NCI-H82 (cell line): ENCODE data around the gene COL1A2.
A peak's percentile ranks its signal among the peaks of the same experiment; 100 is the strongest.

Source experiments
- DNase-seq: peaks from one replicate; lab custom pipeline; 2025; lab: John Stamatoyannopoulos, UW

The COL1A2 gene

DNA sequence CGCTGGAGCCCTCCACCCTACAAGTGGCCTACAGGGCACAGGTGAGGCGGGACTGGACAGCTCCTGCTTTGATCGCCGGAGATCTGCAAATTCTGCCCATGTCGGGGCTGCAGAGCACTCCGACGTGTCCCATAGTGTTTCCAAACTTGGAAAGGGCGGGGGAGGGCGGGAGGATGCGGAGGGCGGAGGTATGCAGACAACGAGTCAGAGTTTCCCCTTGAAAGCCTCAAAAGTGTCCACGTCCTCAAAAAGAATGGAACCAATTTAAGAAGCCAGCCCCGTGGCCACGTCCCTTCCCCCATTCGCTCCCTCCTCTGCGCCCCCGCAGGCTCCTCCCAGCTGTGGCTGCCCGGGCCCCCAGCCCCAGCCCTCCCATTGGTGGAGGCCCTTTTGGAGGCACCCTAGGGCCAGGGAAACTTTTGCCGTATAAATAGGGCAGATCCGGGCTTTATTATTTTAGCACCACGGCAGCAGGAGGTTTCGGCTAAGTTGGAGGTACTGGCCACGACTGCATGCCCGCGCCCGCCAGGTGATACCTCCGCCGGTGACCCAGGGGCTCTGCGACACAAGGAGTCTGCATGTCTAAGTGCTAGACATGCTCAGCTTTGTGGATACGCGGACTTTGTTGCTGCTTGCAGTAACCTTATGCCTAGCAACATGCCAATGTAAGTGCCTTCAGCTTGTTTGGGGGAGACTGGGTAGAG is at the start of gene COL1A2:
COL1A2 (plus strand) TSS at position 459 of the 704 bp plus-strand sequence; CDS start at position 596, 137 bp downstream.
- no peak for DNase-seq

DNA sequence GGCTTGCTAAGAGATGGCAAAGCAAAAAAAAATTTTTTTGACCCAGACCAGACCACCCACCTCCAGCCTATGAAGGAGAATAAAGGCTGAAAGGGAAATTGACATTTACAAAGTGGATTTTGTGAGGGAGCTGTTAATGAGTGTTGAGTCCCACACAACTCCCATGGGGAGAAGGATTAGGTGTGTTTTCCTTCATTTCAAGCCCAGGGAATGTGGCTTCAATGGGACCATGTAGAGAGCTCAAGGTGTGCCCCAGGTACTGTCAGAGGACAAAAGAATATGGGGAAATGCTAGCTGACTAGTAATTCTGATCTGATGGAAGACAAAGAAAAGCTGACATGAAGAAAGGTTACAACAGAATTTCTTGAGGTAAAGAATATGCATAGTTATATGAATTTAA is 48.8 kb upstream of the COL1A2 start:
- peak; percentile 25 for DNase-seq

DNA sequence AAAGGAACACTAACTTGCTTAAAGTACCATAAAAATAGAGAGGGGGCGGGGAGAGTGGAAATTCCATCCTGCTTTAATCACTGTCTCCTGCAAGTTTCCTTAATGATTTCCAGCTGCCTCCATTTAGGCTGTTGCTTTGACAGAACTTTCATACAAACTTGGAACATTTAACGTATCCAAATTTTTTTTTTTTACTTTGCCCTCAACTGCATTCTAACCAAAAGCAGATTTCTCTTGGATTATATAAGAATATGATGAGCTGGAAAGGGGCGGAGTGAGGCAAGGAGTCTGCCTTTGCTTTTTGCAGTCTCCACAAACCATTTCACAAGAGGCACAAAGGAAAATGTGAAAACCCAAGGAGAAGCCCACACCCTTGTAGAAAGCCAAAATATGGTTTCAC is 46.6 kb upstream of the COL1A2 start:
- DNase-seq: no peak

DNA sequence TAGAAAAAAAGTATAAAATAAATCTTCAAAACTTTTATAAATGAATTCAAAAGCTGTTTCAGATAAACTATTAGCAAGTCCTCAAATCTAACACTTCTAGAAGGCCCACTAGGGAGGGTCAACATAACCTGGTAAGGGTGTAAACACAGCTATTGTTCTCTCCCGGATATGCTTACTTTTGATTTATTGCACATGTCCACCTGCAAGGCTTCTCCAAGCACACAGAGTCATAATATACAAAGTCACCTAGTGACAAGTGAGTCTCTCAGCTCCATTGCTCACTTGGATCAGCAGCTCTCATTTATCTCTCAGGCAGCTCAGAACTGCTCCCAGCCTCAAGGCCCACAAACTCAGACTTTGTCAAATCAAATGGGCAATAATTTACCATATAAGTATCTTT is 44.0 kb upstream of the COL1A2 start:
- no peak for DNase-seq

DNA sequence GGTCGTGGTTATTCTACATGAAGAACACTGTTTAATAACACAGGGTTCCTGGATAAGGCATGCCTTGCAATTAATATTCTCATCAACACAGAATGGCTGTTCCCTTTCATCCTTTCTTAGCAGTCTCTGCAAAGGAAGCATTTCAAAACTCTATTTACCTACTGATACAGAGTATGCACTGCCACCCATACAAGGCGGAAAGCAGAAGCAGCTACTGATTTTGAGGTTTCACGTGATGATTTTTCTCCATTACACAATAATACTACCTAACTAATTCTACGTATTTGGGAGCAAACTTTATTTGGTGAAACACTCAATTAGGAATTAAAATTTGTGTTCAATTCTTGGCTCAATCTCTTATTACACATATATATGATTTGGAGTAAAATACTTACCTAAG is 43.0 kb upstream of the COL1A2 start:
- DNase-seq: no peak

DNA sequence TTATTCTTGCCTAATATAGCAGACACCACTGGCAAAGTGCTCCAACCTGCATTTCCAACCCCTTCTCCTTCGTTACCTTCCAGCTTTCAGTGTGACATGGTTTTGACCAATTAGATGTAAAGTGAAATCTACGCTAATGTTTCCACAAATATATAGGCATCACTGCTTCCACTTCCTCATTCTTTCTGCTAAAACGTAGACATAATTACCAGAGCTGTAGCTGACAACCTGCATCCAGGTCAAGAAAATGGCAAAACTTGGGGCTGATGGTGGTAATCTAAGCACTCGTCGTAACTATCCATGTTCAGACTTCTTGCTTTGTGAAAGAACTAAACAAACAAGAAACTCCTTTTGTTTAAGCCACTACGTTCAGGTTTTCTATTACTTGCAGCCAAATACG is 41.8 kb upstream of the COL1A2 start:
- no peak for DNase-seq

DNA sequence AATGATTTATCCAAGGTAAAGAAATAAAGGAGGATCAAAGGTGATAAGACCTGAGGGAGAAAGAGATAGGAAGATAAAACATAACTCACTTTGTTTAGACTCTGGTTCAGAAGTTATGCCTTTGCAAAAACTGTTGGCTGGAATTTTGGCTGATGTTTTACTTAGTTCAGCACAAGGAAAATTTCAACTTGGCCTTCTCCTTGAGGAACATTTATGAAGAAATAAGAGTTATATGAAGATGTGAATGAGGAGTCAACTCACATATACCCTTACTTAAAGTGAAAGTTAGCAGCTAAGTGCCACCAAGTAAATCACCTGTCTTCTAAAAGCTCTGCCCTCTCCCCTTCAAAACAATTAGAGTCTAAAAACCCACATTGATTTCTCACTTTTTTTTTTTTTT is 39.7 kb upstream of the COL1A2 start:
- DNase-seq: no peak

DNA sequence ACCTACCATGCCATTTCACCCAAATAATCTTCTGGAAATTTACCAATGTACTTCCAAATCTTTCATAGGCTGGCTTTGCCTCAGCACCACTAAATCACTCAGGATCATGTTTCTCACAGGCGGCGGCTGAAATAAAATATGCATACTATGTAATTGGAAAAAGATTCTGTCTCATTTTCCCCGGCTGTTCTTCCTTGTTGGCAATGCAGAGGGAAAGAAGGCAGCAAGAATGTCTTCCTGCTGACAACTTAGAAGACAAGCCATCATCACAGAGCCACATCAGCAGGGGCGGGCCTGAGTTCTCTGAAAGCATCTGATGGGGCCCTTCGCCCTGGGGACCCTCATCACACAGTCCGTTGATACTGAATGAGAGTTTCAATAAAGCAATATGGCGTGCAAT is 39.2 kb upstream of the COL1A2 start:
- no peak for DNase-seq

DNA sequence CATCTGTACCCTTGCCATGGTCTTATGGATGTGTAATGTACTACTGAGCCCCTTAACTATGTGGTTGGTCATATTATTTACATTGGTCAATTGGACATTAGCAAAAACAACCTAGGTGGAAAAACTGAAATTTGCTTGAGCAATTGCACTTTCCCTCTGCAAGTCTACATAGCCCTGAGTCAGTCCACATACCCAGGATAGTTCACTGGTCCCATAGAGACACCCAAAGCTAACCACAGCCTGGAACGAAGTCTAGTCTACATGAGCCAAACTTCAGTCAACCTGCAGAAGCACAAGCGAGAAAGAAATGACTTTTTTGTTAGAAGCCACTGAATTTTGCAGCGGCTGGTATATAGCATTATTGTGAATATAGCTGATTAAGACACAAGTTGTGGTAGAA is 37.6 kb upstream of the COL1A2 start:
- DNase-seq: no peak

DNA sequence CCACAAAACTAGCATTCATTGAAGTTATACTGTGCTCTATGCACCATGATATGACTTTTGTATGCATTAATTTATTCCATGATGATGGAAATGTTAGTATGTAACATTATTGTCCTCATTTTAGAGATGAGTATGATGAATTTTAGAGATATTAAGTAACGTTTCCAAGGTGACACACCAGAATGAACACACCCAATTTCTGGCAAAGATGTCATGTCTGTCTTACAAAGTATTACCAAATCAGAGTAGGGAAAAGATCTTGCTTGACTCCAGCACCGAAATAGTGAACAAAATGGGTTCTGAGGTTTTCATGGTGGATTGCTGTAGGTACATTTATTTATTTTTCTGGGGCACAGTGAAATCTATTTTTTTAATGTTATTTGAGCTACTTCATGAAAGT is 33.8 kb upstream of the COL1A2 start:
- no peak for DNase-seq

DNA sequence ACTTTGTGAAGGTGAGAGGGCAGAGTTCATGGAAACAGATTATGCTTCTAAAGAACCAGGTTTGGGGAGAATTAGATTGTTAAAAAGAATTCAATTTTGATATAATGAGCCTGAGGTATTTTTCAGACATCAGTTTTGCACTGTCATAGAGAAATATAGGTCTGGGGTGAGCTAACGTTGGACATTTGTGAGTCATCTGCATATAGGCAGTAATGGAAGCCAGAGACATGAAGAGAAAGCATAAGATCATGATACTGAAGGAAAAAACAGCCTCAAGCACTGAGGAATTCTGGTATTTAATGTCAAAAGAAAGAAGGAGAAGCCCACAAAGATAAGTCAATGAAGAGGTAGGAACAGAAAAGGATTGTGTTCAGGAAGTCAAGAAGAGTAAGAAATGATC is 32.4 kb upstream of the COL1A2 start:
- DNase-seq: no peak

DNA sequence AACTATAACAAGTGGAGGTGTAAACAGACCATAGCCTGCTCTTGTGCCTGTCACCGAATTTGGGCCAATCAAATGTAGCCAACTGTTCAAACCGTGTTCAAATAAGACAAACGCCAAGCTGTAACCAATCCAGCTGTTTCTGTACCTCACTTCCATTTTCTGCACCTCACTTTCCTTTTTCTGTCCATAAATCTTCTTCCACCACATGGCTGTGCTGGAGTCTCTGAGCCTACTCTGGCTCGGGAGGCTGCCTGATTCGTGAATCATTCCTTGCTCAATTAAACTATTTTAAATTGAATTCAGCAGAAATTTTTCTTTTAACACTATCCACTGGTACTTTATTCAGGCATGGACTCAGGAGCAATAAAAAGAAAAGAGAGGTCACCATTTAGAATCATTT is 29.9 kb upstream of the COL1A2 start:
- no peak for DNase-seq

DNA sequence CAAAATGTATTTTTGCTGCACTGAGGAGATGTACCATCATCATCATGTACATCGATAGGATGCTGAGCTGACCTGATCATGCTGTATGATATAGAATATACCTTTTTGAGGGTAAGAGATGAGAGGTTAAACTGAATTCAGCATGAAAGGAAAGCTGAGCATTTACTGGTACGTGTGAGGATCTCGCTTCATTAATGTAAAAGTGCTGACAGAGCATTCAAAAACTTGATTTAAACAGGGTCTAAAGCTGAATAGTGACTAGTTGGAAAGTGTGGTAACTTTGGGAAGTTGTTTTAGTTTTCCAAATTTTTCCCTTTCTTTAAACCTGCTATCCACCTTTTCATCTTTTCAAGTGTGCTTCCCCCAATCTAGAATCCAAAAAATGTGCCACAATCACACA is 28.5 kb upstream of the COL1A2 start:
- DNase-seq: no peak

DNA sequence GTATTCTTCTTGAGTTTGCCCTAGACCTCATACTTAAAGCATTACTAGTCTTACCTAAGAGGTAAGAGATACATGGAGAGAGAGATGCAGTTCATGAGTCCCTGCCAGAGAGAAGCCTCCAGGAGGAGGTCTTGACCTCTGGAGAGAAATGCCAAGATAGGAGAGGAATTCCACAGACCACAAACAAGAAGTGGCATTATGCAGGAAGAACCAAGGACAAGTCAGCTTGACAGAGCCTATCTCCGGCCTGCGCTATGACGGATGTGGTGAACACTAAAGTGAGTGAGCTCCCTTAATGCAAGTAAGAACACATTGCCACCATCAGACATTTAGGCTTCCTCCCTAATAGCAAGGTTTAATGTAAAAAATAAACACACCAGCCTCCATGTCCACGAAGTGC is 27.9 kb upstream of the COL1A2 start:
- DNase-seq: no peak

DNA sequence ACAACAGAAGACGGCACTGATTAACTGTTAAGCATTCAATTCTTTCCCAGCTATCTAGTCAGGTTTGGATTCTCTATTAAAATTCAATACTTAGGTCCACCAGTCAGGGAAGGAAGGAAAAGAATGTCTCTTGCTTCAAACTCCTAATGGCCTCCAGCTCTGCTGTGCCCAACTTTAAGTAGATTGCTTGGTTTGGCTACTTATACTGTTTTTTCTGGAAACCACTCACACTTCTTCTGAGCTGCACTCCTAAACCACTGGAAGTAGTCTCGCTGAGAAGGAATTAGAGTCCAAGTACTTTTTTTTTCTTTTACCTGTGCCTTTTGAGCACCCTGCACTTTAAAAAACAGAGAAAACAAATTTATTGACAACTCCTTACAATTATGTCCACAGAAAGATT is 26.7 kb upstream of the COL1A2 start:
- DNase-seq: no peak

DNA sequence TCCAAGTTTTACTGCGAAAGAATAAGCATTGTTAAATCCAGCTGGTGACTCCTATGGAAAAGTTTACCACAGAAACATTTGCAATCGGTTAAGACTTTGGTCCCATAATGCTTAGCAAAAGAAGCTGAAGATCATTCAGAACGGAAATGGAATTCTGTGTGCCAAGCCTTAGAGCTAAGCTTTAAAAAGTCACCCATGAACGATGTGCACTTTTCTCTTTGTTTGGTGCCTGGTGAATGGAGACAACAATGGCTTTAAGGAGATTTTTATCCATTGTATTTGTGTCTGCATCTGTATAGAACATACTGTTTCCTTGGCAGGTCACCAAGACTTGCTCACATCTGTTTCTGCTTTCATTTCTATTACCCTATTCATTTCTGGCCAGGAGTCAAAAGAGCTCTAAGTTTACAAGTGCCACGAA is 26.3 kb upstream of the COL1A2 start:
- DNase-seq: no peak

DNA sequence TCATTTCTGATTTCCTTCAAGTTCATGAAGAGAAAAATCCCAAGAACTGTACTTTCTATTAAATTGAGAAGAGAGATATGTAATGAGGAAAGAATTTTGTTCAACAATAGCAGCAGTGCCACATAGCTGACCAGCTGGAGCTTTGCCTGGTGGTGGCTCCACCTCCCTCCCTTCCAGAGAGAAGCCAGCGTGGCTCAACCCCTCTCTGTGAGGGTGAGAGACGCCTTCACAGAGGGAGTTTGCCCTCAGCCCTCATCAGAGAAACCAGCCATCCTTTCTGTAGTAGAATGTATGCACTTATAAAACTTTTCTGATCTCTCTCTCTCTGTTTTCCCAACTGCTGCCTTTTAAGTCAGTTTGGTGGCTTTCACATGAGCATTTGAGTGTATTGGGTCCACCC is 20.5 kb upstream of the COL1A2 start:
- DNase-seq: peak; percentile 78

DNA sequence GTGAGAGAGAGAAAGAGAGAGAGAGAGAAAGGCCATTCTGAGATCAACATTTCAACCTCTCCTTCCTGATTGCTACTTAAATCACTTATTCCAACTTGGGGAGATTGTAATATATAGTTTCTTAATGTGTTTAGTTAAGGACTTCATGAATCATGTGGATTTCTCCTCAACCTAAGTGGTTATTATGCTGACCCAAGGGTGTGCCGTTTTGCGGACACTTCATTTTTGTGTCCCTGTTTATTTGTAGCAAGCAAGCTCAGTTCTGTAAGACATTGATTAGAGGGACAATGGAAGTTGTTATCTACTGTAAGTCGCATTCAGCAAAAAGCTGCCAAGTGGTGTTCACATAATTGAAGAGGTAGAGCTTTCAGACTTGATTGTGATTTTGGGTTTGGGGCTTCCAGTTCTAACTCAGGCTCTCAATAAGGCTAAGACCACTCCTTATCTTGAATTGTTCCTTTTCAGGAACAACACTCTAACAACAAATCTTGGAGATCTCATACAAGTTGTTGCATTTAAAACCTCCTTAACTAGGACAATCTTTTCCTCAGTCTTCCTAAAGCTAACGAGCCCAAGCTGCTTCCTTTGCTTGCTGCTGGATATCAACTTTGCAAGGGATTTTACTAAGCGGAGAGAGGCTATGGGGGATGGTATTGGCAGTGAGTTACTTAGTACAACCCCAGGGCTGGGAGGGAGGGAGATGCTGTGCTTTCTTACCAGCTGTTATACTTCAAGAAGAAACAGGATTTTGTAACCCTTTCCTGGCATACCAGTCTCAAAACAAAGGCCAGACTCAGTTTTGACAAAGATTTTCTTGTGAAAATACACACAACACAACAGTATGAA is 19.8 kb upstream of the COL1A2 start:
- peak; percentile 97 for DNase-seq

DNA sequence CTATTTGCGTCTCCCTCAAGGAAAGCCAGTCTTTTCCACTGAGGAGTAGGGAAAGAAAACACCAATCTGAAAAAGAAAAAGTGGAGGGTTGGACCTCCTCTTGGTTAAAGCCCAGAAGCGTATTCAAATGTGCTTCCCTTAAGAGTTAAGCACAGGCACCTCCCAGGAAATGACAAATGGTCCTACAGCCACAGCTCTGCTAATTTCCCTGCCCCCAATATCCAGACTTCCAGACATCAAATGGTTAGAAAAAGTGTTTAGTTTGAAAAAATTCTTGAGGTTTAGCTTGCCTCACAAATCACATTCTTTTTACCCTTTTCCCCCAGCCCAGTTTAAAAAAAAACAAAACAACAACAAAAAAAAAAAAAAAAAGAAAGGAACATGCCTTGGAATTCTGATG is 19.0 kb upstream of the COL1A2 start:
- peak; percentile 70 for DNase-seq

DNA sequence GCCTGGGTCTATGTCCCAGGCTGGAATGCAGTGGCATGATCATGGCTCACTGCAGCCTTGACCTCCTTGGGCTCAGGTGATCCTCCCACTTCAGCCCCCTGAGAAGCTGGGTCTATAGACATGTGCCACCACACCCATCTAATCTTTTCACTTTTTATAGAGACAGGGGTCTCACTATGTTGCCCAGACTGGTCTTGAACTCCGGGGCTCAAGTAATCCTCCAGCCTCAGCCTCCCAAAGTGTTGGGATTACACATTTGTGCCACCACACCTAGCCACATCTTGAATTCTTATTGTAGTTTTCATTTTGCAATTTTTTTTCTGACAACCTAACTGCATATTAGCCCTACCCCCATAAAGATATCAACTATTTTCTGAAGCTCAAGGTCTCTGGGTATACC is 18.4 kb upstream of the COL1A2 start:
- no peak for DNase-seq

DNA sequence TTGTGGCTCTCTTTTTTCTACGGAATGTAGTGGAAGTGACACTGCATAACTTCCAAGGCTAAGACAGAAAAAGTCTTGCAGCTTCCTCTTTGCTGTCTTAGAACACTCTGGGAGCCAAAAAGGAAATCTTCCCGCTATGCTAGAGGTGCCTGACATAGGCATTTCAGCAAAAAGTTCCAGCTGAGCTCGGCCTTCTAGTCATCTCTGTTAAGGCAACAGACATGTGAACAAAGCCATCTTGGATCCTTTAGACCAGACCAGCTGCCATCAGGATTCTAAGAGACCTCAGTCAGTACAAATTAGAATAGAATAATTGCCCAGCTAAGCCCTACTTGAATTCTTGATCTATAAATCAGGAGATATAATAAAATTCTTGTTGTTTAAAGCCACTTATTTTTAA is 16.3 kb upstream of the COL1A2 start:
- DNase-seq: no peak

DNA sequence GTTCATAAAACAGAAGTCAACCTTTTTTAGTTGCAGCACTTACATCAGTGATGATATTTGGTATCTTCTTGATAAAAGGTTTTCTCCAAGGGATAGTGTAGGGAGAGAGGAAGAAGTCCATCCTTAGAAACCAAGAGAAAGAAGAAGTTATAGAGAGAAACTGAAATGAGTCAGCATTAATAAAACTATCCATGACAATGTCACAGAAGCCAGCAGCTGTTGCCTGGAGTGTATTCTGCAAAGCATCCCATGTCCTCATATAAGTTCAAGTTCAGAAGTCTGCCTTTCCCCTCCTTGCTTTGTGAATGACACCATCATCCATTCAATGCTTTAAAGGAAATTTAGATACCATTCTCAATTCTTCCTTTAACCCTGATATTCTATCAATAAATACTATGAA is 14.4 kb upstream of the COL1A2 start:
- DNase-seq: no peak

DNA sequence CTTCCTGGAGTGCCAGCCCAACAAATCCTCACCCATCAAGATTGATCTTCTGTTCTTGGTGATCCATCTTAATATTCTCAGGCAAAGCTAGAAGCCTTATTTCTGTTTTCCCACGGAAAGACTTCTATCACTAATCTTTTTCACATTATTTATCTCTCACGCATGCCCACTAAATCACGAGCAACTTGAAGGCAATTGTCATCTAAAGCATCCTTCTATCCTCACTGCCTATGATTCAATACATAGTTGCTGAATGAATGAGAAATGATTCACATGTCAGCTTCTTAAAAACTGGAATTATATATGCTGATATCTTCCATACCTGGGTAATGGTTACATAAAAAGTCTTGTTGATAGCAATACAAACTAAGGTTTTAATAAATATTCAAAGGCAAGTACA is 12.6 kb upstream of the COL1A2 start:
- DNase-seq: no peak

DNA sequence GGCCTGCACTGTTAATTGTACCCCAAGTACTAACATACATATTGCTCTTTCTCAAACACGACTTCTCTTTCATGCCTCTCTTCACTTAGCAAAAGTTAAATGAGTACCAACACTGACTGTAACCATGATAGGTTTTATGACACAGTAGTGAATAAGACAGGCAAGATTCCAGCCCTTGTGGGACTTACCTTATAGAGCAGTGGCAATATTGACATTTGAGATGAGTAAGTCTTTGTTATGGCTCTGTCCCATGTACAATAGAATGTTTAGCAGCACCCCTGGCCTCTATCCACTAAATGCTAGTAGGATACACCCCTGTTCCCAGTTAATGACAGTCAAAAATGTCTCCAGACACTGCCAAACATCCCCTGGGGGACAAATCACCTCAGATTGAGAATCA is 11.9 kb upstream of the COL1A2 start:
- DNase-seq: no peak
